ENCODE measurements around the gene CDHR2.

CDHR2 gene

GRCh38 chr5:176621661-176622079, 72.5 kb downstream of the CDHR2 start:
- no peak overlapping the region for H3K27ac ChIP-seq (ENCODE audit: low read depth, low read length)
- H3K4me3 ChIP-seq (ENCODE audit: low read depth, low read length) = no peak overlapping the region
- peaks cover 35% of the 10 kb centered on the region for H3K27me3 ChIP-seq (ENCODE audit: insufficient read depth, low read length)
- no peaks in the 10 kb centered on the region for H3K79me2 ChIP-seq (ENCODE audit: control insufficient read depth, insufficient read depth, low read length, unreplicated experiment)
- H2AFZ ChIP-seq (ENCODE audit: low read length, unreplicated experiment) = no peak overlapping the region
- peaks cover 6% of the 10 kb centered on the region for H3K4me1 ChIP-seq (ENCODE audit: control insufficient read depth, insufficient read depth, low read length, unreplicated experiment)
- H3K36me3 ChIP-seq (ENCODE audit: insufficient read depth, low read length) = no peaks in the 10 kb centered on the region

DNA sequence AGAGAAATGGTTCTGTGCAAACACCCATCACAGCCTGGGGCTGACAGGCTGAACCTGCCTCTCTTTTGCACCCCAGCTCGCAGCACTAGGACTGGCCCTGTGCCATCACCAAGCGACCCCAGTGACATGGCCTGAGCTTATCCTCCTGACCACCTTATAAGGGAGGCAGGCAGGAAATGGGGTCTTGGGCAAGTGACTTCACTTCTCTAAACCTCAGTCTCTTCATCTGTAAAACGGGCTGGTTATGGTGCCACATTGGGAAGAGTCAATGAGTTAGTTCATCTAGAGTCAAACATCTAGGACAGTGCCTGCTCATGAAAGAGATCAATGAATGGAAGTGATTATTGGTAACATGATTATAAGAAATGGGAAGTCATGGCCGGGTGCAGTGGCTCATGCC, 75.0 kb downstream of the CDHR2 start:
- H2AFZ ChIP-seq (ENCODE audit: low read length, unreplicated experiment) = no peak overlapping the region
- H3K36me3 ChIP-seq (ENCODE audit: insufficient read depth, low read length) = no peaks in the 10 kb centered on the region
- H3K4me1 ChIP-seq (ENCODE audit: control insufficient read depth, insufficient read depth, low read length, unreplicated experiment) = peaks cover 6% of the 10 kb centered on the region
- peaks cover 38% of the 10 kb centered on the region for H3K27me3 ChIP-seq (ENCODE audit: insufficient read depth, low read length)
- no peak overlapping the region for H3K4me3 ChIP-seq (ENCODE audit: low read depth, low read length)
- H3K79me2 ChIP-seq (ENCODE audit: control insufficient read depth, insufficient read depth, low read length, unreplicated experiment) = no peaks in the 10 kb centered on the region
- no peak overlapping the region for H3K27ac ChIP-seq (ENCODE audit: low read depth, low read length)

- Histone ChIP-seq H3K36me3 (ENCODE audit: insufficient read depth, low read length) (no peaks in the 10 kb centered on the region), H3K27me3 (ENCODE audit: insufficient read depth, low read length) (peaks cover 40% of the 10 kb centered on the region)
These were observed 75.8 kb downstream of the CDHR2 start for GRCh38 chr5:176624938-176625337.

GRCh38 chr5:176625512-176625911, 76.4 kb downstream of the CDHR2 start:
- H3K79me2 ChIP-seq (ENCODE audit: control insufficient read depth, insufficient read depth, low read length, unreplicated experiment) = no peaks in the 10 kb centered on the region
- no peaks in the 10 kb centered on the region for H3K36me3 ChIP-seq (ENCODE audit: insufficient read depth, low read length)
- no peak overlapping the region for H3K27ac ChIP-seq (ENCODE audit: low read depth, low read length)
- no peak overlapping the region for H3K4me3 ChIP-seq (ENCODE audit: low read depth, low read length)
- peaks cover 41% of the 10 kb centered on the region for H3K27me3 ChIP-seq (ENCODE audit: insufficient read depth, low read length)
- H2AFZ ChIP-seq (ENCODE audit: low read length, unreplicated experiment) = no peak overlapping the region
- peaks cover 4% of the 10 kb centered on the region for H3K4me1 ChIP-seq (ENCODE audit: control insufficient read depth, insufficient read depth, low read length, unreplicated experiment)

More at GRCh38 chr5:176624938-176625337, 75.8 kb downstream of the CDHR2 start:
- Histone ChIP-seq H3K4me3 (ENCODE audit: low read depth, low read length) (no peak overlapping the region), H3K4me1 (ENCODE audit: control insufficient read depth, insufficient read depth, low read length, unreplicated experiment) (peaks cover 2% of the 10 kb centered on the region), H3K27ac (ENCODE audit: low read depth, low read length) (no peak overlapping the region), H3K79me2 (ENCODE audit: control insufficient read depth, insufficient read depth, low read length, unreplicated experiment) (no peaks in the 10 kb centered on the region), H2AFZ (ENCODE audit: low read length, unreplicated experiment) (no peak overlapping the region)

DNA sequence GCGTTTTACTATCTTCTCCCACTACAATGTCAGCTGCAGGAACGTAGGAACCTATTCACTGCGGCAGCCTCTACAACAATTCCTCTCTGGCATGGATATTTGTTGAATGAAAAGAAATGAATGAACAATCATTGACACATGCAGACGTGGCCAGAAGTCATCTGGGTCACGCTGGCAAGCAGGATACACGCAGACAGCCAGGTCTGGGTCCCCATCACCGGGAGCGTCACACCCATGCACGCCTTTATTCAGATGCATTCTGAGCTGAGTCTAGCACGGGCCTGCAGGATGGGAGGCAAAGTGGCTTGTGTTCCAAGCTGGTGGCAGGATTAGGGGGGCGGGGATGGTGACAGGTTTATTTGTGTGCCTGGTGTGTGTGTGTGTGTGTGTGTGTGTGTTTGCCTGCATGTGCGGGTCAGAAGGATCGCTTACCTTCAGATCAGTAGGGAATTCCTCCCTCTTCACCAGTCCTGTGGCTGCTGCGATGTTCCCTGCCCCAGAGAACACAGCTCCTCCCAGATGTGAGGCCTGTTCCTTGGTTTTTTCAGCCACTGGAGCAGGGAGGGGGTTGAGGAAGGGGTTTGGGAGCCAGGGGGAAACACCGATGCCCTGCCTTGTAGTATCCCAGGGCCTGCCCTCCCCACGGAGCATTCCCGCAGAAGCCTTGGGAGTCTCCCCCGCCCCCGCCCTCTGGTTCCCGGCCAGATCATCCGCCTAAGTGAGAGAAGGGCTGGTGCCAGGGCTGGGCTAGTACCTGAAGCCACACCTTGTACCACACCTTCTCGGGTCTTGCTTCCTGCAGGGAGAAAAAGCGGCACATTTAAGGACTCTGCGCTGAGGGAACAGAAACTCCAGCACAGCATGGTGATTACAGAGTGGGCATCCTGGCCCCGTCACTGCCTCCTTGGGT, 77.1 kb downstream of the CDHR2 start:
- H3K27ac ChIP-seq (ENCODE audit: low read depth, low read length) = no peak overlapping the region
- H2AFZ ChIP-seq (ENCODE audit: low read length, unreplicated experiment) = no peak overlapping the region
- H3K79me2 ChIP-seq (ENCODE audit: control insufficient read depth, insufficient read depth, low read length, unreplicated experiment) = no peaks in the 10 kb centered on the region
- H3K4me3 ChIP-seq (ENCODE audit: low read depth, low read length) = no peak overlapping the region
- H3K36me3 ChIP-seq (ENCODE audit: insufficient read depth, low read length) = no peaks in the 10 kb centered on the region
- H3K27me3 ChIP-seq (ENCODE audit: insufficient read depth, low read length) = peaks cover 41% of the 10 kb centered on the region
- H3K4me1 ChIP-seq (ENCODE audit: control insufficient read depth, insufficient read depth, low read length, unreplicated experiment) = peaks cover 4% of the 10 kb centered on the region

- no peaks in the 10 kb centered on the region for H3K36me3 ChIP-seq (ENCODE audit: insufficient read depth, low read length)
- no peak overlapping the region for H2AFZ ChIP-seq (ENCODE audit: low read length, unreplicated experiment)
- no peak overlapping the region for H3K4me3 ChIP-seq (ENCODE audit: low read depth, low read length)
- H3K27ac ChIP-seq (ENCODE audit: low read depth, low read length) = no peak overlapping the region
- H3K27me3 ChIP-seq (ENCODE audit: insufficient read depth, low read length) = peaks cover 46% of the 10 kb centered on the region
- H3K4me1 ChIP-seq (ENCODE audit: control insufficient read depth, insufficient read depth, low read length, unreplicated experiment) = peaks cover 4% of the 10 kb centered on the region
- H3K79me2 ChIP-seq (ENCODE audit: control insufficient read depth, insufficient read depth, low read length, unreplicated experiment) = no peaks in the 10 kb centered on the region
These were observed 77.7 kb downstream of the CDHR2 start for GRCh38 chr5:176626876-176627236.

DNA sequence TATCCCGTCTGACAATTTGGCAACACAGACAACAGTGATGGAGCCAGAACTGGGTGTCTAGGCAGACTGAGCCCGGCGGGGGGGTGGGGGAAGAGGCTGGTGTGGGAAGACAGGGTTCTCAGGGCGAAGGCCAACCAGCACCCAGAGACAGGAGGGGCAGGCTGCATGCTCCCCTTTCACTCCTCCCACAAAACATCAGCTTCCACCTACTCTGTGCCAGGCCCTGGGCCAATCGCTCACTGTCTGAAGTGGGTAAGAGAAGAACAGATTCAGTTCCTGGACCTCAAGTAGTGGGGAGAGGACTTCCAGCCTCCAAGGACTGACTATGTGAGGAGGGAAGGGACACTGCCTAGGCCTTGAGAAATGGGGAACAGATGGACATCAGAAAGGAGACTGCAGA, 78.4 kb downstream of the CDHR2 start:
- Histone ChIP-seq H3K4me3 (ENCODE audit: low read depth, low read length) (no peak overlapping the region), H3K79me2 (ENCODE audit: control insufficient read depth, insufficient read depth, low read length, unreplicated experiment) (no peaks in the 10 kb centered on the region), H3K4me1 (ENCODE audit: control insufficient read depth, insufficient read depth, low read length, unreplicated experiment) (peaks cover 4% of the 10 kb centered on the region), H2AFZ (ENCODE audit: low read length, unreplicated experiment) (no peak overlapping the region), H3K27ac (ENCODE audit: low read depth, low read length) (no peak overlapping the region), H3K27me3 (ENCODE audit: insufficient read depth, low read length) (peaks cover 53% of the 10 kb centered on the region), H3K36me3 (ENCODE audit: insufficient read depth, low read length) (no peaks in the 10 kb centered on the region)

DNA sequence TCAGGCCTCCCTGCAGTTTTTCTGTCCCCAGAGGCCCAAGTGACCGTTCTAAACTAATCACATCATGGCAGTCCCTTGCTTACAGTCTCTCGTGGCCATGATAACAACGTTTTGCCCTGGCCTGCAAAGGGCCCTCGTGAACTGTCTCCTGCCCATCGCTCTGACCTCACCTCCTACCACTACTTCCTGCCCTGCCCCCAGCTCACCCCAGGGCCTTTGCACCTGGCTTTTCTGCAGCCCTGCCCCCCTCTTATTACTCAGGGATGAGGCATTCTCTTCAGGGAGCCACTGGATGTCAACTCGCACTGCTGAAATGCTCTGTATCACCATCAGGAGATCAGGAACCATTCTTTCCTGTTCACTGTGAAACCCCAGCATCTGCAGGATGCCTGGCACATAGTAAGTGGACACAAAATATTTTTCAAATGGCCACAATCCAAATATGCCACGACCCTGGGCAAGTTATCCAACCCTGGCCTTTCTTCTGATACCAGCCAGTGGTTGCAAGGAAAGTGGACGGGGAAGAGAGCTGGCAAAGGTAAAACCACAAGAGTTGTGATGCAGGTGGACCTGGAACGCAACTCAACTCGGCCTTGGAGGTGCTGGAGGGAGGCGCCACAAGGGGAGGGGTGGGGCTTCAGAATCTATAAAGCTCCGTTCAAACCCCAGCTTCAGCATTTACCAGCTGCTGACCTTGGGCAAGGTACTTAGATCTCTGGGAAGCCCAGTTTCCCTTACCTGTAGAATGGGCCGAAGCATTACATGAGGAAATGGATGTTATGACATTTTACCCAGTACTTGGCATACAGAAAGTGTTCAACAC, 79.5 kb downstream of the CDHR2 start:
- H3K27ac ChIP-seq (ENCODE audit: low read depth, low read length) = no peak overlapping the region
- no peak overlapping the region for H3K4me3 ChIP-seq (ENCODE audit: low read depth, low read length)
- no peaks in the 10 kb centered on the region for H3K36me3 ChIP-seq (ENCODE audit: insufficient read depth, low read length)
- peaks cover 4% of the 10 kb centered on the region for H3K4me1 ChIP-seq (ENCODE audit: control insufficient read depth, insufficient read depth, low read length, unreplicated experiment)
- H3K79me2 ChIP-seq (ENCODE audit: control insufficient read depth, insufficient read depth, low read length, unreplicated experiment) = no peaks in the 10 kb centered on the region
- no peak overlapping the region for H2AFZ ChIP-seq (ENCODE audit: low read length, unreplicated experiment)
- H3K27me3 ChIP-seq (ENCODE audit: insufficient read depth, low read length) = peaks cover 63% of the 10 kb centered on the region

DNA sequence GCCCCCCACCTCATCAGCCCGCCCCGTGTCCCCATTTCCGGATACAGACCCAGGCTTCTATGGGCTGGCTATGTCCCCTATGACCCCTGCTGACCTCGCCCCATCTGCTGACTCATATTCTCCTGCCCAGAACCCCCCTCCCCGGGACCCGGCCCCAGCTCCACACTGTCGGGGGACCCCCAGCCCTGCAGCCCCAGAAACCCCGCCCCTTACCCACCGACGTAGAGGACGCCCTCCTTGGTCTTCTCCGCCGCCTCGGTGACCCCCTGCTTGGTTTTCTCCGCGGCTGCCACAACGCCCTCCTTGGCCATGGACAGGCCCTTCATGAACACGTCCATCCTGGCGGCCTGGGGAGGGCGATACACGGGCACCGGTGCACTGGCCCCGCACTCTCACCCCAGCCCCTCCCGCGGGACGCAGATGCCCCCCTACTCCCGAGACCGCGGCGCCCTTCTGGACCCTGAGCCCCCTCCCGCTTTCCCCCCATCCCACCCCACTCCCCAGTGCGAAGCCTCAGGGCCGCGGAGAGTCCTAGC, 80.2 kb downstream of the CDHR2 start:
- peaks cover 4% of the 10 kb centered on the region for H3K4me1 ChIP-seq (ENCODE audit: control insufficient read depth, insufficient read depth, low read length, unreplicated experiment)
- no peaks in the 10 kb centered on the region for H3K79me2 ChIP-seq (ENCODE audit: control insufficient read depth, insufficient read depth, low read length, unreplicated experiment)
- no peak overlapping the region for H3K27ac ChIP-seq (ENCODE audit: low read depth, low read length)
- H3K4me3 ChIP-seq (ENCODE audit: low read depth, low read length) = peak overlapping the region; percentile 71; the same call in 1 of the 2 replicates
- H2AFZ ChIP-seq (ENCODE audit: low read length, unreplicated experiment) = no peak overlapping the region
- H3K27me3 ChIP-seq (ENCODE audit: insufficient read depth, low read length) = peaks cover 66% of the 10 kb centered on the region
- H3K36me3 ChIP-seq (ENCODE audit: insufficient read depth, low read length) = no peaks in the 10 kb centered on the region

GRCh38 chr5:176629853-176630680, 80.9 kb downstream of the CDHR2 start, which contains the start of the genes EIF4E1B and SNCB:
EIF4E1B (plus strand) TSS chr5:176630675; CDS start chr5:176642788, 12,113 bp downstream.
SNCB (minus strand) TSS chr5:176630534; CDS start chr5:176629654, 880 bp downstream.
- no peaks in the 10 kb centered on the region for H3K36me3 ChIP-seq (ENCODE audit: insufficient read depth, low read length)
- peaks cover 66% of the 10 kb centered on the region for H3K27me3 ChIP-seq (ENCODE audit: insufficient read depth, low read length)
- H2AFZ ChIP-seq (ENCODE audit: low read length, unreplicated experiment) = peak within 1 kb of the TSS; percentile 61
- H3K4me3 ChIP-seq (ENCODE audit: low read depth, low read length) = peak within 1 kb of the TSS; percentile 71
- H3K27ac ChIP-seq (ENCODE audit: low read depth, low read length) = no peak within 1 kb of the TSS
- peaks cover 4% of the 10 kb centered on the region for H3K4me1 ChIP-seq (ENCODE audit: control insufficient read depth, insufficient read depth, low read length, unreplicated experiment)
- H3K79me2 ChIP-seq (ENCODE audit: control insufficient read depth, insufficient read depth, low read length, unreplicated experiment) = no peaks in the 10 kb centered on the region
